ENCODE results near the gene HOXA10. TPM values are rescaled to one million over a fixed set of nuclear protein-coding genes. Genes with fewer than 3 reads are reported as not detected.

Gene HOXA10
- total and polyA plus RNA-seq, 4 donors: 0.21 to 0.29 (median 0.26) TPM; not detected in 1

GRCh38 chr7:27163288-27164044 lies 10.7 kb downstream of the HOXA10 start:
- no peaks in the 10 kb centered on the region for H3K36me3 ChIP-seq (ENCODE audit: control insufficient read depth in 4 of 4, insufficient read depth in 4 of 4, low read length in 4 of 4)
- no peak overlapping the region for H3K4me3 ChIP-seq
- H3K4me1 ChIP-seq (ENCODE audit: control insufficient read depth in 5 of 5, insufficient read depth in 5 of 5, low read length in 5 of 5): peaks cover 0 to 21% (median 4%) of the 10 kb centered on the region in 5 donors
- peak overlapping the region in 1 of 2 donors; percentile 42 for H3K9ac ChIP-seq (ENCODE audit: insufficient read depth in 1 of 2, low read length in 2 of 2)
- ATAC-seq (ENCODE audit: insufficient read depth, low FRiP score): no peak
- no peak for TF ChIP-seq CTCF (IDR thresholded peaks at IDR 0.05; ENCODE audit: control extremely low read depth, extremely low read depth)
- 30 to 56% methylated on average over 24 of the region's 24 CpGs for WGBS, 2 donors
- H3K27me3 ChIP-seq (ENCODE audit: control insufficient read depth in 3 of 3, insufficient read depth in 3 of 3, low read length in 2 of 3): peaks cover 3 to 95% (median 81%) of the 10 kb centered on the region in 3 donors
- DNase-seq: no peak
- H3K27ac ChIP-seq (ENCODE audit: low read depth in 1 of 2, low read length in 1 of 2): no peak overlapping the region
- peaks cover 0 to 1% (median 0%) of the 10 kb centered on the region in 4 donors for H3K9me3 ChIP-seq (ENCODE audit: control insufficient read depth in 4 of 4, insufficient read depth in 3 of 4, low read length in 3 of 4)

DNA sequence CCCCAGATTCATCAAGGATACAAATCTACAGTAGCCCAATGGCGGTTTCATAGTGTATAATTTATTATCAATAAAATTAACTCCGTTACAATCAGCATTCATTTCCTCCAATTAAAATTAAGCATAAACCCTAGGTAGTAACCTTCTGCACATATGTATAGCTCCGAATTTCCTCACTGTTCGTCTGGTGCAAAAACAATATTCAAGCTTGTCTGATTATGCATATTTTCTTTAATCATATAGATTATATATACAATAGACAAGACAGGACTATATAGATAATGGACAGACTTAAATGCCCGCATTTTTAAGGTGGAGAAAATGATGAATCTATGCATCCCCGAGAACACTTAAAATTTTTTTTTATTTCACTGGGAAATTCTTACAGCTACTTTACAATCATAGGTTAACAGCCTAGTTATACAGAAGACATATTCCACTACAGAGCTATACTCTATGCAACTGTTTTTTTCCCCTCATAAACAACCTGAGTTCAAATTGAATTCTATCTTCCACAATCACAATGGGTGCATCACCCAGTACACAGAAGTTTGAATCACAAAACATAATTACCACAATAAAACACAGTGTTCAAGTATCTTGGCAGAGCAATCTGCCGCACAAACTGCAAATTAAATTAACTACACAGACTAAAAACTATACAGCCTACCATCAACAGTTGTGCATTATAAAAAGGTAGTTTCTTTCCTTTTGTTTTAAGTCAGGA lies 11.4 kb downstream of the HOXA10 start:
- TF ChIP-seq CTCF (IDR thresholded peaks at IDR 0.05; ENCODE audit: control extremely low read depth, extremely low read depth): no peak
- Histone ChIP-seq H3K9ac (ENCODE audit: insufficient read depth in 1 of 2, low read length in 2 of 2) (no peak overlapping the region), H3K27ac (ENCODE audit: low read depth in 1 of 2, low read length in 1 of 2) (no peak overlapping the region), H3K4me3 (no peak overlapping the region), H3K4me1 (ENCODE audit: control insufficient read depth in 5 of 5, insufficient read depth in 5 of 5, low read length in 5 of 5) (peaks cover 0 to 21% (median 5%) of the 10 kb centered on the region in 5 donors), H3K9me3 (ENCODE audit: control insufficient read depth in 4 of 4, insufficient read depth in 3 of 4, low read length in 3 of 4) (no peaks in the 10 kb centered on the region), H3K27me3 (ENCODE audit: control insufficient read depth in 3 of 3, insufficient read depth in 3 of 3, low read length in 2 of 3) (peaks cover 3 to 94% (median 81%) of the 10 kb centered on the region in 3 donors), H3K36me3 (ENCODE audit: control insufficient read depth in 4 of 4, insufficient read depth in 4 of 4, low read length in 4 of 4) (no peaks in the 10 kb centered on the region)
- DNase-seq (no peak), ATAC-seq (ENCODE audit: insufficient read depth, low FRiP score) (no peak)
- 48 to 61% methylated on average over 7 of the region's 7 CpGs for WGBS, 2 donors

DNA sequence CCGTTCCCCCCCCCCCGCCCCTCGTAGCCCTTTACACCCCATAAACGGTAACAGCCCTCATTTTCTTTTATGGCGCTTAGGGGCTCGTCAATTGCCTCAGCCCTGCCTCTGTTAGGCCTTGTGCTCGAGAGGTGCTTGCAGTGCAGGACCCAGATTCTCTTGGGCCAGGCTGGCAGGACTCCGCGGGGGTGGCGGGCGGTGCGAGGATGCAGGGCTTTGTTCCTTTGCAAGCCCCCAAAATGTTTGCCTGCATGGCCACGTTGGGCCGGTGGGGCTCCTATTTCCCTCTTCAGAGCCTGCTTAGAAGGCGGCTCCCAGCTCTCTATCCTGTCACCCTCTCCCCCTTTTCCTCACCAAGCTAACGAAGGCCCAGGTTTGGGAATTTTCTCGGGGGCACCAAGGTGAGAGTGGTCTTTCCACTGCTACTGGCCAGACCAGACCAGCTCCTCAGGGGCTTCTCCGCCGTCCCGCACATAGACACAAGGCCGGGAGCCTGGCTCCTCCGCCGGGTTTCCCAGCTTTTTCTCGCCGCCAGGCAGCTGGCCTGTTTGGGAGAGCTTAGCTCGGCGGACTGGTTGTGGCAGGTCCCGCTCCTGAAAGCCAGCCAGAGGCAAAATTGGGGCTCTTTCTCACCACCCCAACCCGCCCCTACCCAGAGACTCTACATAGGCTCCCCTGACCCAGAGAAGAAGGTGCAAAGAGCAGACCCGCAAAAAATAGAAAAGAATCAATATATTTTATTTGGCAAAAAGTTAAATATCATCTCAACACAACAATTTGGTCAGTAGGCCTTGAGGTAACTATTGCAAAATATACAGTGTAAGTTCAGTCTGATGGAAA lies 12.2 kb downstream of the HOXA10 start:
- Histone ChIP-seq H3K36me3 (ENCODE audit: control insufficient read depth in 4 of 4, insufficient read depth in 4 of 4, low read length in 4 of 4) (no peaks in the 10 kb centered on the region), H3K27me3 (ENCODE audit: control insufficient read depth in 3 of 3, insufficient read depth in 3 of 3, low read length in 2 of 3) (peaks cover 3 to 94% (median 81%) of the 10 kb centered on the region in 3 donors), H3K9ac (ENCODE audit: insufficient read depth in 1 of 2, low read length in 2 of 2) (no peak overlapping the region), H3K9me3 (ENCODE audit: control insufficient read depth in 4 of 4, insufficient read depth in 3 of 4, low read length in 3 of 4) (no peaks in the 10 kb centered on the region), H3K27ac (ENCODE audit: low read depth in 1 of 2, low read length in 1 of 2) (no peak overlapping the region), H3K4me3 (no peak overlapping the region), H3K4me1 (ENCODE audit: control insufficient read depth in 5 of 5, insufficient read depth in 5 of 5, low read length in 5 of 5) (peaks cover 0 to 24% (median 5%) of the 10 kb centered on the region in 5 donors)
- ATAC-seq (ENCODE audit: insufficient read depth, low FRiP score) (no peak), DNase-seq (no peak)
- WGBS, 2 donors: 37 to 43% methylated on average over 27 to 30 of the region's 30 CpGs
- no peak for TF ChIP-seq CTCF (IDR thresholded peaks at IDR 0.05; ENCODE audit: control extremely low read depth, extremely low read depth)

Measured in lung (tissue), 12 donors.